Stimulated activated CD8-positive, alpha-beta memory T cell treated with anti-CD3 and anti-CD28 coated beads, Interleukin-4, amount 100 ng/mL, for 48 hours (primary cell): ENCODE data around the gene RSF1.
A peak's percentile ranks its signal among the peaks of the same experiment; 100 is the strongest.
"Not testable (repeated sequence)": the region's sequence is repeated elsewhere in the genome, so short reads cannot be mapped to it uniquely, and the experiment has no call there.

ENCODE experiments used
- DNase-seq: peaks from one replicate; pipeline ENCODE4 v3.0.0-alpha.2; 2020

Gene RSF1

GRCh38 chr11:77820565-77821348 lies at the start of gene RSF1, which contains the start of gene AAMDC:
RSF1 (minus strand) TSS chr11:77820722; CDS start chr11:77820714, 8 bp downstream.
AAMDC (plus strand) TSS chr11:77821144; CDS start chr11:77842497, 21,353 bp downstream.
- DNase-seq: peak; percentile 98

GRCh38 chr11:77868744-77869143 lies 48.2 kb upstream of the RSF1 start:
- no peak for DNase-seq

GRCh38 chr11:77866336-77866735 lies 45.8 kb upstream of the RSF1 start:
- DNase-seq: no peak

GRCh38 chr11:77865805-77866204 lies 45.3 kb upstream of the RSF1 start:
- no peak for DNase-seq

GRCh38 chr11:77861444-77861843 lies 40.9 kb upstream of the RSF1 start:
- not testable (repeated sequence) for DNase-seq

- not testable (repeated sequence) for DNase-seq
Observed at GRCh38 chr11:77857906-77858457, 37.5 kb upstream of the RSF1 start.

- no peak for DNase-seq
Observed at GRCh38 chr11:77854838-77855237, 34.3 kb upstream of the RSF1 start.

- no peak for DNase-seq
Observed at GRCh38 chr11:77851503-77851902, 31.0 kb upstream of the RSF1 start.

- not testable (repeated sequence) for DNase-seq
Observed at GRCh38 chr11:77843700-77844099, 23.2 kb upstream of the RSF1 start.

- DNase-seq: no peak
Observed at GRCh38 chr11:77842441-77843121, 22.1 kb upstream of the RSF1 start.

- no peak for DNase-seq
Observed at GRCh38 chr11:77833302-77833701, 12.8 kb upstream of the RSF1 start.

GRCh38 chr11:77828926-77829325 lies 8.4 kb upstream of the RSF1 start:
- DNase-seq: no peak

GRCh38 chr11:77823775-77824174 lies 3.3 kb upstream of the RSF1 start:
- no peak for DNase-seq

- not testable (repeated sequence) for DNase-seq
Observed at GRCh38 chr11:77822126-77822525, 1.6 kb upstream of the RSF1 start.

GRCh38 chr11:77821349-77821851 lies 878 bp upstream of the RSF1 start:
- peak; percentile 36 for DNase-seq

GRCh38 chr11:77819921-77820564 lies 479 bp downstream of the RSF1 start:
- peak; percentile 63 for DNase-seq

- DNase-seq: peak; percentile 87
Observed at GRCh38 chr11:77819411-77819920, 1.1 kb downstream of the RSF1 start.

GRCh38 chr11:77815459-77815858 lies 5.1 kb downstream of the RSF1 start:
- no peak for DNase-seq

- DNase-seq: no peak
Observed at GRCh38 chr11:77814848-77815247, 5.7 kb downstream of the RSF1 start.

GRCh38 chr11:77813256-77813655 lies 7.3 kb downstream of the RSF1 start:
- DNase-seq: no peak

- DNase-seq: no peak
Observed at GRCh38 chr11:77806993-77807392, 13.5 kb downstream of the RSF1 start.

GRCh38 chr11:77806415-77806814 lies 14.1 kb downstream of the RSF1 start:
- DNase-seq: no peak

GRCh38 chr11:77801477-77801876 lies 19.0 kb downstream of the RSF1 start:
- no peak for DNase-seq
